Right lung (tissue), 5 donors: ENCODE data around the gene SETD2. TPM values are rescaled to one million over a fixed set of nuclear protein-coding genes. Genes with fewer than 3 reads are reported as not detected.

ENCODE experiments used
- DNase-seq, 2 donors: peaks; one replicate each; pipeline ENCODE4 v3.0.0-alpha.2; 2013
- polyA plus RNA-seq, 5 donors: library from polyadenylated mRNA; unstranded; fragments of 120-200 nt; gene quantifications; one replicate each; pipeline versions ENCODE4 v1.2.1 to v1.2.3, GENCODE V29; 2013; ENCODE audit warnings: inconsistent platforms in 1 of 5, low replicate concordance in 1 of 5; ENCODE audit not compliant: insufficient read length in 5 of 5, insufficient read depth in 1 of 5

SETD2 gene
- polyA plus RNA-seq, 5 donors = 44.0 to 64.0 (median 61.7) TPM

DNA sequence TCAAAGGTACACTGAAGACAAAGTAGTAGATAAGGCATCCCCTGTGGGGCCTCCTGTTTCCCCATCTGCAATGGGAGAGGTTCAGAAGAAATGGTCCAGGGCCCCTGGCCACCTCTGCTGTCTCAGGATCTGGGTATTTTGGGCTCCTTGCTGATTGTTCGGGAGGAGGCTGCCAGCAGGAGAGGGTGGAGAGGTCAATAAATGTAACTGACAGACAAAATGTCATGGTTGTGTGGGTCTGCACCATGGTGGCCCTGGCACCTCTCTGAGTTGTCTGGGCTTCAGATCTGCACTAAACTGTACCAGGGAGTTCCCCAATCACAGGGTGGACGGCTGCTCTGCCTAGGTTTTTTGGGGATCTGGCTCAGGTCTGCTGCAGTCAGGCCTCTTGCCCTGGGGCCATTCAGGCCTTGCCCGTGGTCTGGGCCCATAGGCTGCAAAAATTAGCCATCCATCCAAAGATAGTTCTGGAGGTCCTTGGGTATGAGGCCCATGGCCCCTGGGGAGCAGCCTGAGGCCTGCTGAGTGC lies 177.1 kb downstream of the SETD2 start:
- no peak for DNase-seq

DNA sequence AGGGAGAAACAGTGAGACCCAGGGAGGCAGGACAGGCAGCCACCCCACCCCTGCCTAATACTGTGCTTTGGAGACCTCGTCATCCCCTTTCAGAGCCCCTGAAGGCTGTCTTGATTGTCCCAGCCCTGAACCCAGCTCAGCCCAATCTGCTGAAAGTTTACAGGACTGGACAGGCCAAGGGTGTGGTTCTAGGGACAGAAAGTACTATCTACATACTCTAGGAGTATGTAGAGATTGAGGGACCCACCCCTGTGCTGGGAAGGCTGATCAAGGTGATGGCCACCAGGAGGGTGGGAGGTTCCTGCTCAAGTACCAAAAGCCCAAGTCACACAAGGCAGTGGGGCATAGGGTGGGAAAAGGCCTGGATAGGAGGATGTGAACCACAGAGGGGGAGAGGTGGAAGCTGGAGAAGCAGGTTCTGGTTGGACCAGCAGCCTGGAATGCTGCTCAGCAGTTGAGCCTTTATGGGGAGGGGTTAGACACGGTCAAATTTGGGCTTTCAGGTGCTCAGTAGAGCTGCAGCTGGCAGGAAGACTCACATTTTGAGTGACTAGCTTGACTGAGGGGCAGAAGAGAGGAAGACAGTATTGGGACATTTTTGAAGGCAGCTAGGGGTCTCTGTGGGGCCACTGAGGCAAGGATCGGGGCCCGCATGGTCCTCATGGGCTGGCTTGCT lies 177.7 kb downstream of the SETD2 start:
- no peak for DNase-seq

DNA sequence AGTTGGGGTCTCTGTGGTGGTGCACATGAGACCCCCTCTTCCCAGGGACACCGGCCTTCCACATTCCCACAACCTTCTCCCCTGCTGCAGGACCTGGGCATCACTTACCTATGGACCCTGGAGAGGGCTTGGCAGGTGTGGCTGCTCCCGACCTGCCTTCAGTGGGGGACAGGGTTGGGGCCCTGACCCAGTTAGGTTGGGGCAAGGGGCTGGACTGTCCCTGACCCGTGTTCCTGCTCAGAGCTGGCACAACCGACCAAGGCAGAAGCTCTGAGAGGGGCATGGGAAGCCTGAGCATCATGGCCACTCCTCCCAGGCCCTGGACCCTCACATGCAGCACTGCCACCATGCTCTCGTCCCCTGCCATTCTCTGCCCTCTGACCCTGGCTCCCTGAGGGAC lies 178.3 kb downstream of the SETD2 start:
- DNase-seq = no peak

DNA sequence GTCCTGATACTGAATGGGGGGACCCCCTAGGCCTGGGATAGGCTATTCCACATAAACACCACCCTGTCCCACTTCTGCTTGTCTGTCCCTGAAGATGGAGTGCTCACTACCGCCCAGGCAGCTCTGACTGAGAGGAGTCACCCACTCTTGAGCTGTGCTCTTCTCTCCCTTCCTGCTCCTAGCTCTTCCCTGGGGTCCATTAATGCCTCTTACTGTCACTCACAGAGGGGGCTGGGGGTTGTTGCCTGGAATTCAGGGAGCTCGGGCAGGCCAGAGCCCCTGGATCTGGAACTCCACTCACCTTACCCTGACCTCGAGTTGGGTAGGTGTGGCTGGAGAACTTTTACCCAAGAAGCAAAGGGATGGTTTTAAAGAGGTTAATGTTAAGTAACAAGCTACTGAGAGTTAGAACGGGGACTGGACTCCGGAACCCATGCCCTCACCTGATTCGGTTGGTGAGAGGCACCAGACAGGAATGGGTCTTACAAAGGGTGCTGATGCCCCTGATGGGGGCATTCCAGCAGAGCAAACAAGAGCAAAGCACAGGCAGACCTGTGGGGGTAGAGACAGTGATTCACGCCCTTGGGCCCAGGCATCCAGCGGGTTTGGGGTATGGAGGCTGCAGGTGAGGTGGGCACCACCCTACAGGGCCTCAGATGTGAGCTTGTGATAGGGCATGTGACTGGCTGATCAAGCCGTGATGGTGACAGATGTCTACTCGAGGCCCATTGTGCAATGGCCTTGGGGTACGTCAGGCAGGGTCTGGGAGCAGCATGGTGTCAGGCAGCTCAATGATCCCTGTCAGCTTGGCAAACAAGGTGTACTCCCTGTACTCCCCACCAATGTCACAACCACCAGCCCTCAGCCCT lies 179.1 kb downstream of the SETD2 start:
- DNase-seq = no peak

DNA sequence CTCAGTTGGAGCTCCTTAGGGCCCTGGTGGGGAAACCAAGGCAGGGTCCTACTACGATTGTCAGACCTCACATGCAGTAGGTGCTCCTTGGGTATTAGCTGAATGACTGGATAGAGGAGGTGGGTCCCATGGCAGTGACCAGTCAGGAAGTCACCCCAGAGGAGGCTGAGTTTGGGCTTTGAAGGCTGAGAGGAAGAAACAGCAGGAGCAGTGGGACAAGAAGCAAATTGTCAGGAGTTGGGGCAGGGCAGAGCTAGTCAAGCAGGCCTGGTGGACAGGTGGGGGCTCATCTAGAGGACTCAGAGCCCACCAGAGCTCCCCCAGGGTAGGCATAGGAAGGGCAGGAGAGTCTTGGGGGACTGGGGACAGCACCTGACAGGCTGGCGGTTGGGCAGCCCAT lies 181.4 kb downstream of the SETD2 start:
- no peak for DNase-seq

DNA sequence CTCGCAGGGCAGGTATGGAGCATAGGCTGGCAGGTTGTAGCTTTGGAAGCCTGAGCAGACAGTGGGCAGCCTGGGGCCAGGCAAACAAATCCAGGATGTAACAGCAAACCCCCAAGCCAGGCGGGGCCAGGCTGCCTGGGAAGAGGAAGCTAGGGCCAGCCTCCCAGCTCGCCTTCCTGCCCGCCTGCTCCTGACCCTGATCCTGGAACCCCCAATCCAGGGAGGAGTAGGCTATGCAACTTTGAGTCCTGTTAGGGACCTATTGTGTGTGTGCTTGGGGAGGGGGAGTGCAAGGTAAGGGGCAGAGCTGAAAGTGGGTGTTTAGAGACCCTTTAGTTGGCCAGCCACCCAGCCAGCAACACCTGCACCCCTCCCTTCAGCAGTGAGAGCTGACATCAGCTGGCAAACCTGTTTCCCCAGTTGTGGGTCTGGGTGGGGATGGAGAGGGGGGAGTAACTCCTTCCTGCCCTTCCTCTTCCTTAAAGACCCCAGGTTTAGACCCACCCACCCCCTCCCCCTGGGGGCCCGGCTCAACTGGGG lies 181.9 kb downstream of the SETD2 start:
- DNase-seq = peak; percentile 54 to 64

DNA sequence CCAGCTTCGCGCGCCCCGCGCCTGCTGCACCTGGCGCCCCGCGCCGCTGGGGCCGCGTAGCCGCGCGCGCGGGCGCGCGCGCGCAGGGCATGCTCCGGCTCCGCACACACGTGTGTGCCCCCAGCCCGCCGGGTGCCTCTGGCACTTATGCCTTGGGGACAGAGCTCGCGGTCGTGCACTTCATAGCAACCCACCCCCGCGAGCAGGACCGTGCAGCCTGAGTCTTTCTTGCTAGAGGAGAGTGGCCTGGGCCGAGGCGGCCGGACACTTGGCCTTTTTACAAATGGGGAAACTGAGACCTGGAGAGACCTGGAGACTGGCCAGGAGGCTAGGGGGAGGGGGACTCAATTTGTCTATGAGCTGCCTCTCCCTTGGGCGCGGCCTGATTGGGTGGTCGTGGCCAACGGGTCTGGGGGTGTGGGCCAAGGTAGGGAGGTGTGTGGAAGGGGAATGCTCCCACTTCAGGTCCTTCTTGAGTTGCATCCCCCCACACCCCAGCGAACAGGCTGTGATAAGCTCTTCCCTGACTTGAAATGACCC lies 183.9 kb downstream of the SETD2 start:
- DNase-seq = no peak

DNA sequence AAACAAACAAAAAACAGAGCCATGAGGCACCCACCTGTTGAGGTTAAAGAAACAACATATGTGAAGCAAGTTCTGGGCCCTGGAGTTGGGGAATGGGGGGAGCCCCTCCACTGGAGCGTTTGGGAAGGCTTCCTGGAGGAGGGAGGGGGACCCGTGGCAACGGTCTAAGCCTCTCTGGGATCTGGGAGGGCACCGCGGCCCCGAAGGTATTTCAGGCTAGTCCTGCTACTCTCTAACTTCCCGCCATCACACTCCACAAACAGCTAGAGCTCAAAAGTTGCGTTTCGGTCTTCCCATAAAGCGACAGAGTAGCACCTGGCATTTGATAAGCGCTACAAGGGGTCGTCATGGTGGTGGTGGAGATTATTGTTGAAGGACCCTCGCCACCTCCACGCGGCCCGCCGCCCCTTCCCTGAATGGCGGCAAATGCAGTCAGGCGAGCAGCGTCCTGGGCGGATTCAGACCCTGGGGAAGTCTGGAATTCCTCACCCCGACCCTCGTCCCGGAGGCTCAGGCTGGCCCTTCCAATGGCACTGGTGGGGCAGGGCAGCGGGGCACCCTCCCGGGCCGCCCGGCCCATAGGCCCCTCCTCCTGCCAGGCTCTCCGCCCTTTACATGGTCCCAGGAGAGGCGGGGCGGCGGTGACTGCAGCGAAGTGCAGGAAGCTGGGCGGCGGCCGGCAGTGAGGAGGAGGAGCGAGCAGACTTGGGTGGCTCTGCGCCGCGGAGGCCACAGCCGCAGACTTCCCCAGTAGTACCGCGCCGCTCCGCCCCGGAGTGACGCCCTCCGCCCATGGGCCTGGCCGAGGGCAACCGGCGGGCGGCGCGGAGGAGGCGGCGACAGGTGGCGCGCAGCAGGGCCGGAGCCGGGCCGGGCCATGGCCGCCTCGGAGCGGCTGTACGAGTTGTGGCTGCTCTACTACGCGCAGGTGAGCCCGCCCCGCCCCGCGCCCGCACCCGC lies 184.6 kb downstream of the SETD2 start, which contains the start of gene NBEAL2:
TSS of gene NBEAL2 (plus strand) at position 682 of the 960 bp plus-strand sequence. CDS start at position 878, 196 bp downstream.
- peak; percentile 84 to 87 for DNase-seq

DNA sequence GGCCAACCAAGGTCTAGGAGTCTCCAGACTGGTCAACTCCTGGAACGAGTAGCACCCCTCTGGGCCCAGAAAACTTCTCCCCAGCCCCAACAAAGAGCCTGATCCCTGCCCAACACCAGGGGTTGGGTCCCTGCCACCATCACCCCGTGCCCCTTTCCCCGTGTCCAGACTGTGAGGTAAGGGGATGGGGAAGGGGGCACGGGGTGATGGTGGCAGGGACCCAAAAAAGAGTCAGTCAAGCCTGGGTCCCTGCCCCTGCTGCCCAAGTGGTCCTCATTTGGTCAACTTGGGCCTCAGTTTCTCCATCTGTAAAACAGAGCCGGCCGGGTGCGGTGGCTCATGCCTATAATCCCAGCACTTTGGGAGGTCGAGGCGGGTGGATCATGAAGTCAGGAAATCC lies 185.5 kb downstream of the SETD2 start:
- DNase-seq = no peak

DNA sequence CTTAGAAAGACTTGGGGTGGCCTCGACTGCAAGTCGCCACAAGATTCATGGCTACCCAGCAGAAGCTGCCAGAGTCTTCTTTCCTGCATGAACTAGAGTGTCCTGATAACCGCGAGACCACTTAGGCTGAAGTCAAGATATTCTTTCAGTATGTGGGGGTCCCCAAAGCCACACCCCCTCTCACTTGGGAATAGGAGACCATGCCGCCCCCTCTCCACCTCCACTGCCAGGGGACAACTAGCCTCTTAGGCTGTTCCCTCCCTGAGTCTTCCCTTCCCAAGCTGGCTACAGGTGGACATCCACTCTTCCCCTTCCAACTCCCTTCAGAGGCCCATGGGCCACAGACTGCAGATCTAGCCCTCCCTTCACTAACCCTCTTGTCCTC lies 186.1 kb downstream of the SETD2 start:
- DNase-seq = no peak

DNA sequence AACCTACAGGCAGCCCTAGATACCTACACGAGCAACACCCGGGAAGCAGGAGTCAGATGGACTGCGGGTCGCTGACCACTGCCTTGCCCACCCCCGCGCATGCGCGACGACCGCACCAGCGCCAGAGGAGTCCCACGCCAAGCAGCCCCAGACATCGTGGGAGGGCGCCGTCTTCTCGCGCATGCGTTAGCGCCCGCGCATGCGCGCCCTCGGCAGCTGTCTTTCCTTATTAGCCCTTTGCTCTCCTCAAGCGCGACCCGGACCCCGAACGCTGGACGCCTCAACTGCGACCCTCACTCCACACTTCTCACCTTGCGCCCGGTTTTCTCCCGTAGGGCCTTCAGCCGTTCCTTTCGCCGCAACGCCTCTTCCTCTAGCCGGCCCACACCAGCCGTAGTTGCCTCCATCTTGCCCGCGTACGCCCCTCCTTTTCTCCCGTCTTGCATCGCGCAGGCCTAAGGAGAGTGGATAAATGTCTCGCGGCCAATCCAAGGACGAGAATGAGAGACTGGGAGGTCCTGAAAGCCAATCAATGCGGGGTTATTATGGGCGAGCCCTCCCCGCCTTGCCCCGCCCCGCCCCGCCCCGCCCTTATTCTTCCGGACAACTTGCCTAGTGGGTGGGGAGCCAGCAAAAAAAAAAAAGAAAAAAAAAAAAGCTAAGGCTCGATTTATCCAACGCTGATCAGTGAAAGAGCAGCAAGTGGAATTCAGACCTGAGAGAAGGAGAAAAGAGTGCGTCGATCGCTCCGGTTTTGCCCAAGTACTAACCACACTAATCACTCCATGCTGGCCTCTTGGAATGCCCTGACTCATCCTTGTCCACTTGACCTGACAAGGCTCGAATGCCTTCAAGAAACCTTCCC lies 187.4 kb downstream of the SETD2 start, which contains the start of gene CCDC12:
TSS of gene CCDC12 (minus strand) at position 420 of the 865 bp plus-strand sequence. CDS start at position 407, 13 bp downstream.
- DNase-seq = peak; percentile 96 to 97

DNA sequence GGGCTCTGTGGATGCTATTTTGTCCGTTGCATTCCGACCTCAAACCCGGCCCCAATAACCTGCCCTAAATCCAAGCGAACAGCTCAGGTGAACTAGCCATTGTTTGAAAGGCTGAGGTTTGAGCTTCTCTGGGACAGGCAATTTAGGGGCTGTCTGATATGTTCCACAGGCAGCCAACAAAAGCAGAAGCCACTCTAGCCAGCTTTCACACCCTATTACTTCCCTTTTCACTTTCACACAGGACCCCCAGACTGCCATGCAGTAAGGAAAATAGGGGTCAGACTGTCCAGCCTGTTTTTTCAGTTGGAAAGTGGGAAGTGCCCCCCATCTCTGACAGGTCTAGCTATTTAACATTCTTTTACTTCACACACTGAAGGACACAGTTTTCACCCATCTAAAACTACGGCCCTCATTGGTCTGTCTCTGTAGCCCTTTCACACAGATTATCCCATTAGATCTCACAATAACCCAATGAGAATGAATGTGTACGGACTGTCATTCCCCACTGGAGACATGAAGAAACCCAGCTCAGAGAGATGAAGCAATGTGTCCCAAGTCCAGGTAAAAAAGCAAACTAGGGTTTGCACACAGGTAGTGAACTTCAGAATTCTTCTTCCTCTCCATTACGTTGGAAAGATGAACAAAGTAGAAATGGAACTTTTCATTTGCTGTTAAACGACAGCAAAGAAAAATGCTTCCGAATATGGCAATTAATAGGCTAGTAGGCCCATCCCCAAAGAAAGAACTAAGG lies 189.3 kb downstream of the SETD2 start:
- DNase-seq = no peak

DNA sequence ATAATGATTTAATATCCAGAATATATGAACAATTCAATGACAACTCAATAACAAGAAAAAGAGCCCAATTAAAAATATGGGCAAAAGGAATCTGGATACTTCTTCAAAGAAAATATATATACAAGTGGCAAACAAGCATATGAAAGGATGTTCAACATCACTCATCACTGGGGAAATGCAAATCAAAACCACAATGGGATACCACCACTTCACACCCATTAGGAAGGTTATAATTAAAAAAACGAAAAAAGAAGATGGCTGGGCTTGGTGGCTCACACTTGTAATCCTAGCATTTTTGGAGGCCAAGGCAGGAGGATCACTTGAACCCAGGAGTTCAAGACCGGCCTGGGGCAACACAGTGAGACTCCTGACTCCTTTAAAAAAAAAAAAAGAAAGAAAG lies 191.5 kb downstream of the SETD2 start:
- DNase-seq = no peak

DNA sequence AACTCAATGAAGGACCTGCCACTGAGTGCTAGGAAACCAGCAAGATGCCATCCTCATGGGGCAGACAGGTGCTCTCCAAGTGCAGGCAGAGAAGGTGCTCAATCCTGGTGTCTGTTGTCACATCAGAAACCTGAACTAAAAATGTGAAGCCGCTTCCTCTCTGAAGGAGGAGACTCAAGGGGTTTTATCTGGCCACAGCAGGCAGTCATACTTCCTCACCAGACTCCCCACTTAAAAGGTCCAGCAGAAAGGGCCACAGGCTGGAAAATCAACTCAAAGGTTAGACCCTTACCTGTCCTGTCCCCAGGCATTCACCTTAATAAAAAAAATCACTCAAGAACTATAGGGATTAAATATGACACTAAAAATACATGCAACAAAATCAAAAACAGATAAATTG lies 192.2 kb downstream of the SETD2 start:
- DNase-seq = no peak

DNA sequence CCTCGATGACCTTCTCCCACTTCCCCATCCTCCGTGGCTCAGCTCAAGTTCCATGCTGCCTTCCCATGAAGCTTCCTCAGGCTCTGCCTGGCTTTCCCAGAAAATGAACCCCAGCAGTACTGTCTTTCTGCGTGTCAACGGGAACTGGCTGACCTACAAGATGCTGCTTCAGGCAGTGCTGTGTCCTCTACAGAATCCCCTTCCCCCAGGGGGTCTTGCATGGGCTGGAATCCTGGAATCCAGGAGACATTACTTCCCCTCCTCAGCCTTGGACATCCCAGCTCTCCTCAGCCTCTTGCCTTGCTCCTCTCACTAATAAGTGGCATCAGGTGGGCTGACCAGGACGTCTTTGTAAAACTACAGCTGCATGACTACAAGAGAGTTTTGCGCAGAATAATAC lies 192.8 kb downstream of the SETD2 start:
- no peak for DNase-seq

DNA sequence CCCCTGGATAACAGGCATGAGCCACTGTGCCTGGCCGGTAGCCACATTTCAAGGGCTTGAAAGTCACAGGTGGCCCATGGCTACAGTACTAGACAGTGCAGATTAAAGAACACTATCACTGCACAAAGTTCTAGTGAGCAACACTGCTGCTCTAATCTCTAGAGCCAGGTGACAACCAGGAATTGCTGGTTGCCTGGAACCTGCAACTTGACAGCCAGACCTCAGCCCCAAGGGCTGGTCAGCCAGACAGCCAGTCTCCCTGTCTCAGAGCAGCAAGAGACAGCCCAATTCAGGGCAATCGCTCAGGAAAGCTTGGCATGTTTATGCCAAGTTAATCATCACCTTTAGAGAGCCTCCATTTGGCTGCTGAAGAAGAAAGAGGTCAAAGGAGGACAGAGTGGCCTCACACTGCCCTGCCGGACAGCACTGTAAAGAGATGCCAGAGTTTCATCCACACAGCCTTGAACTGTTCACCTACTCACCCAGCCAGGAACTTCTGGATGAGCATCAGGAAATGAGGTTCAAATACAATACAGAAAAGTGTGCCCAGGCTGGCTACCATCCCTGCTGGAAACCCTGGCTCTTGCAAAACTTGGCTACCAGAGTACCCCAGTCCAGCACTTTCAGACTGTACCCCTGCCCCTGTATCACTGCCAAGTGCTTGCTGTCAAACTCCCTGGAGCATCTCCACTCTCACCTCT lies 193.4 kb downstream of the SETD2 start:
- DNase-seq = no peak

DNA sequence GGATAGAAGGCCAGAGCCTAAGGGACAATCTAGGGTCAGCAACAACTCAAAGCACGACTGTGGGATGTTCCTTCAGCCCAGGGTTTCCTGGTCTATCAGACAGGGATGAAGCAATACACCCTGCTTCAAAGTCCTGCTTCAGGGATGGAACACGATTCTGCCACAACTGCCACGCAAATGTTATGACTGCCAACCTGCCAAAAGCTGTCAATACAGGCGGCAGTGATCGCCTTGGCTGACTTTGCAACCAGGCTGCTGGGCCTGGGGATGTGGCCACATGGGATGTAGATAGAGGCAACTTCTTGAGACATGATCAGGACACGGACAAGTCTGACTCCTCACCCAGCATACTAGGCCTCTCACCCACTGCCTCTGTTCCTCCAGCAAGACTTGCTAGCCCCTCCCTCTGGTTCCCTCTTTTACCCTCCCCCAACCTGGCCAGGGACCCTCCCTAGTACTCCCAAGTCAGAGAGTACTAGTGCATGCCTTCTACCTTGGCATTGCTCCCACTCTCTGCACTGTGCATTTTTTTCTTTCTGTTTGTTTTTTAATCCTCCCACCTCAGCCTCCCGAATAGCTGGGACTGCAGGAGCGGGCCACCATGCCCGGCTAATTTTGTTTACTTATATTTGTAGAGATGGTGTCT lies 195.0 kb downstream of the SETD2 start:
- DNase-seq = no peak

DNA sequence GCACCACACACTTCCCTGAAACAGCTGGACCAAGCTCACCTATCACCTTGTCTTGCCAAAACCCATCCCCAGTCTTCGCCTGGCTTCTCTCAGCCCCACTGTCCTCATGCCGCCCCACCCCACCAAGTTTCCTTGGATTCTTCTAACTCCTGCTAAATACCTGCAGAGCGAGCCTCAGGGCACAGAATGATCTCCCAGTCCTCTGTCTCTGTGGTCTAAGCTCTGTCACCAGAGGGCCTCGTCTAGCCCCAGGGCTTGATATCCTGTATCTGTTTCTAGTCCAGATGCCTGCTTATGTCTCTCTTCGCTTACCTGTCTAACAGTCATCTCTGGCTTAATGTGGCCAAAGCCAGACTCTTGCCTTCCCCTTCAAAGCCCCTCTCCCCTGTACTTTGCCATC lies 197.1 kb downstream of the SETD2 start:
- no peak for DNase-seq
